ENCODE measurements around the gene IL13.

IL13 gene

GRCh38 chr5:132667309-132667708 is 9.3 kb downstream of the IL13 start:
- no peak for TF ChIP-seq CTCF (IDR thresholded peaks at IDR 0.05; ENCODE audit: borderline replicate concordance, insufficient read depth, low read depth, low read length)

GRCh38 chr5:132667761-132668705 is 10.1 kb downstream of the IL13 start:
- no peak for TF ChIP-seq CTCF (IDR thresholded peaks at IDR 0.05; ENCODE audit: borderline replicate concordance, insufficient read depth, low read depth, low read length)
- H3K4me3 ChIP-seq (ENCODE audit: low read depth, low read length), result no peak overlapping the region

More at GRCh38 chr5:132667309-132667708, 9.3 kb downstream of the IL13 start:
- no peak overlapping the region for H3K4me3 ChIP-seq (ENCODE audit: low read depth, low read length)

GRCh38 chr5:132668706-132669454 is 10.9 kb downstream of the IL13 start:
- no peak overlapping the region for H3K4me3 ChIP-seq (ENCODE audit: low read depth, low read length)
- no peak for TF ChIP-seq CTCF (IDR thresholded peaks at IDR 0.05; ENCODE audit: borderline replicate concordance, insufficient read depth, low read depth, low read length)

- H3K4me3 ChIP-seq (ENCODE audit: low read depth, low read length), result no peak overlapping the region
- TF ChIP-seq CTCF (IDR thresholded peaks at IDR 0.05; ENCODE audit: borderline replicate concordance, insufficient read depth, low read depth, low read length), result no peak
These were observed 11.5 kb downstream of the IL13 start for GRCh38 chr5:132669455-132669820.

- no peak for TF ChIP-seq CTCF (IDR thresholded peaks at IDR 0.05; ENCODE audit: borderline replicate concordance, insufficient read depth, low read depth, low read length)
- H3K4me3 ChIP-seq (ENCODE audit: low read depth, low read length), result no peak overlapping the region
These were observed 12.3 kb downstream of the IL13 start for GRCh38 chr5:132669966-132670882.

GRCh38 chr5:132671000-132671399 is 13.0 kb downstream of the IL13 start:
- TF ChIP-seq CTCF (IDR thresholded peaks at IDR 0.05; ENCODE audit: borderline replicate concordance, insufficient read depth, low read depth, low read length), result no peak

More at GRCh38 chr5:132671000-132671399, 13.0 kb downstream of the IL13 start:
- no peak overlapping the region for H3K4me3 ChIP-seq (ENCODE audit: low read depth, low read length)
